GM12874 (cell line): ENCODE data around the gene RAP1GAP.

Experiments
- CTCF ChIP-seq: IDR thresholded peaks from 2 replicates; pipeline ENCODE4 v1.5.1; 2011; ENCODE audit warnings: low read depth, mild to moderate bottlenecking, control low read depth, low read length, moderate library complexity; ENCODE audit not compliant: insufficient read depth

RAP1GAP gene

GRCh38 chr1:21704145-21704544 lies 35.0 kb upstream of the RAP1GAP start:
- TF ChIP-seq CTCF = no peak

- TF ChIP-seq CTCF = peak; percentile 20; the same call in 1 of the 2 replicates
Measured at GRCh38 chr1:21703318-21703963, 34.3 kb upstream of the RAP1GAP start.

GRCh38 chr1:21702780-21703179 lies 33.6 kb upstream of the RAP1GAP start:
- TF ChIP-seq CTCF = no peak

GRCh38 chr1:21701401-21701800 lies 32.2 kb upstream of the RAP1GAP start:
- no peak for TF ChIP-seq CTCF

- no peak for TF ChIP-seq CTCF
Measured at GRCh38 chr1:21700094-21700493, 30.9 kb upstream of the RAP1GAP start.

- TF ChIP-seq CTCF = no peak
Measured at GRCh38 chr1:21696931-21697330, 27.8 kb upstream of the RAP1GAP start.

GRCh38 chr1:21693732-21694131 lies 24.6 kb upstream of the RAP1GAP start:
- TF ChIP-seq CTCF = no peak
